Subcutaneous adipose tissue (tissue), 4 donors: ENCODE results near the gene AIF1L. TPM values are rescaled to one million over a fixed set of nuclear protein-coding genes. Genes with fewer than 3 reads are reported as not detected.

ENCODE experiments used
- CTCF ChIP-seq: fragments of 450-650 bp; IDR thresholded peaks from one replicate; pipeline ENCODE4 v1.5.1; 2016; ENCODE audit warnings: low read depth, mild to moderate bottlenecking, control low read depth, antibody characterized with exemption, moderate library complexity
- total RNA-seq, 4 donors: library from RNA; depleted of rRNA; stranded (reverse); fragments of >200 nt; gene quantifications; one replicate each; pipeline ENCODE4 v1.1.0, GENCODE V29; 2016

AIF1L gene
- 10 to 100 TPM in 3 of 4 donors, 1 to 10 TPM in 1; 8.2 to 55.4 (median 19.4) TPM for total RNA-seq

GRCh38 chr9:131096269-131097125 is at the start of gene AIF1L:
AIF1L (plus strand) TSS chr9:131096531; CDS start chr9:131096630, 99 bp downstream.
- no peak for TF ChIP-seq CTCF

GRCh38 chr9:131046581-131047202 is 49.6 kb upstream of the AIF1L start:
- TF ChIP-seq CTCF: no peak

GRCh38 chr9:131048332-131048731 is 48.0 kb upstream of the AIF1L start:
- TF ChIP-seq CTCF: no peak

GRCh38 chr9:131048820-131049219 is 47.5 kb upstream of the AIF1L start:
- TF ChIP-seq CTCF: no peak

- no peak for TF ChIP-seq CTCF
Measured at GRCh38 chr9:131049829-131050715, 46.3 kb upstream of the AIF1L start.

- no peak for TF ChIP-seq CTCF
Measured at GRCh38 chr9:131050831-131051230, 45.5 kb upstream of the AIF1L start.
